ENCODE data around the gene HUWE1.
"Not testable (repeated sequence)": the region's sequence is repeated elsewhere in the genome, so short reads cannot be mapped to it uniquely, and the experiment has no call there.

Gene HUWE1

DNA sequence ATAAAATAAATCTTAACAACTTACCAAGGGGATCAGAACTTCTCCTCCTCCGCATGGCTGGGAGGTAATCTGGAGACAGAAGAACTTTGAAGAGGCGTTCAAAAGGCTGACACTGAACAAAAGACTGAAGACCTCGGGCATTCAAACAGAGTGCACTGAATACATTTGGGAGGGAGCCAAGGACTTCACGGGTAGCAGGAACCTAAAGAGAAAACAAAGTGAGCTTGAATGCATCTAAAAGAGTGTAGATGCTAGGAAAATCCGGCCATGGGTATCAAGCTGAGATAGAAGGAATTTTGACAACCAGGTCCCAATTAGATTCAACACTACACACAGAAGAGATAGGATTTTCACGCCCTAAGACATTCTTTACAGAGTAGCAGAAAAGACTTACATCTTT is 69.6 kb downstream of the HUWE1 start:
- ATAC-seq = no peak
- DNase-seq = no peak

- no peak for DNase-seq
- no peak for ATAC-seq
These were observed 80.1 kb downstream of the HUWE1 start for GRCh38 chrX:53606456-53606855.

GRCh38 chrX:53605004-53605403 is 81.5 kb downstream of the HUWE1 start:
- no peak for DNase-seq
- no peak for ATAC-seq

GRCh38 chrX:53599781-53600396 is 86.6 kb downstream of the HUWE1 start:
- no peak for ATAC-seq
- DNase-seq = no peak

DNA sequence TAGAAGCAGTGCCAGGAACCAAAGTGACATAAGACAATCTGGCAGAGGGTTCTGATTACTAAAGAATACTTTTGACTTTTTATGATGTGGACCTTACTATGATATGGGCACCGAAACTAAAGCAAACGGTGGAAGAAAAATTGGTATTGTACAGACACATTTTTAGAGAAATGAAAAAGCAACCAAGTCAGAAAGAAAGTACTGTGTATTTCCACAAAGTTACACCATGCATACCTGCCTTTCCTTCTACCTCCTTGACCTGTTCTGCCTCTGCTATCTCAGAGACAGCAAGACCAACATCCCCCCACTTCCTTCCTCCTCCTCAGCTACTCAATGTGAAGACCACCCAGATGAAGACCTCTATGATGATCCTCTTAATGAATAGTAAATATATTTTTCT is 88.3 kb downstream of the HUWE1 start:
- no peak for DNase-seq
- no peak for ATAC-seq

DNA sequence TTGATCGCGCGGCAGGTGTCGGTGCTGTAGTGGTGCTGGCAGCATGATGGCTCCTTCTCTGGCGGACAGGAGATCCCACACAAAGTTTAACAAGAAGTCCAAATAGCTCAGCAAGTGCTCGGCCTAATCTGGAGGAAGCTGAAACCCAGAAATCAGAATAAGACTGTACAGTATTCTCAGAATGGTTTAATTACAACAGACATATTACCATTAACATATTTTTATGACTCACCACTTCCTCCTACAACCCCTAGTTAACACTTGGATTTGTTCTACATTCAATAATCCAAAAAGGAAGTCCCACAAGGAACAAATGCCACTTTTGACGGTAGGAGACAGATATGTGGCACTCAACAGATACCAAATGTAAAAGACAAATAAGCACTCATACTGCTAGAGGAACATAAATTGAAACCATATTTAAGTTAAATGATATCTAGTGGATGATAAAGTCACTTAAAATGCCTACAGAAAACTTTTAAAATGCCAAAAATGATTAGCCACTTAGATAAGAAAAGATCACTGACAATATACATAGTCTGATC is 91.2 kb downstream of the HUWE1 start:
- ATAC-seq (no peak), DNase-seq (no peak)

- DNase-seq (no peak), ATAC-seq (no peak)
These were observed 92.2 kb downstream of the HUWE1 start for GRCh38 chrX:53594354-53594753.

DNA sequence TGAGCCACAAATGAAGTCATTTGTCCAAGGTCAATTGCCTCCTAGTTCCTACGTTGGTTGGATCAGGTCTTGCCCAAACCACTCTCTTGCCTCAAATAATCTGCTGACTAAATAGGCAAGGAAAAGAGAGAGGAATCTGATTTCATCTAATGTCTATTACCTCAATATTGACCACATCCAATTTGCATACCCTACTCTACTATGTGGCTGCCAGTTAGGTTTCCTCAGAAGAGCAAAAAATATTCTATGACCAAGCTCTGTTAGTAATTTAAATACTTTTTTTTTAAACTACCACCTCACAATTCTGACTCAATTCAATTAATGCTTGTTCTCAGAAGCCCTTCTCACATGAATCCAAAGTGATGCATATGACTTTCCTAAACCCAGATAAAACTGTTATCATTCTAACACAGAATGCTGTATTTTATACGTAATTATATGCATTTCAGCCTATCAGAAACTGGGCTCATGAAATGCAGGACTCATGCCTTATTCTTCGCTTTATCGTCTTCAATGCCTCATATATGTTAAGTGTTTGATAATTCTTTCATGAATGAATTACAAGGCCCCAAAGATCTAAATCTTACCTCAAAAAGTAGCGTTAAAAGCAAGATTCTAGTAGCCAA is 98.6 kb downstream of the HUWE1 start:
- ATAC-seq = no peak
- DNase-seq = no peak

DNA sequence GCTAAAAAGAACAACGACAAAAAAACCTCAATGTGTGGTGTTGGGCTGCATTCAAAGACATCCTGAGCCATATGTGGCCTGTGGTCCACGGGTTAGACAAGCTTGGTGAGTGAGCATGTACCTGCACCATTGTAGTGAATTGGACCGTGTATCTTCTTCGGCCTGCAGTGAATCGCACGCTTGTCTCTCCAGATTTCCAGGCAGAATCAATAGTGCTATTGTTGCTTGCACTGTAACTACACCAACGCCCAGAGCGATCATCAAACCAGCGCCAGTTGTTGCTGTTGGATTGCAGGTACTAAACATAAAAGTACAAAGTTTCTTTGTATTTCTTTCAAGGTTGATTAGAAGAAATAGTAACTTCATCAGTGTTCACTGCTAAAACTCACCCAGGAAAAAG is 101.6 kb downstream of the HUWE1 start:
- no peak for ATAC-seq

GRCh38 chrX:53583571-53583970 is 102.9 kb downstream of the HUWE1 start:
- ATAC-seq (no peak), DNase-seq (no peak)

More for the DNA sequence above, 101.6 kb downstream of the HUWE1 start:
- no peak for DNase-seq

GRCh38 chrX:53580742-53581504 is 105.6 kb downstream of the HUWE1 start:
- no peak for DNase-seq

DNA sequence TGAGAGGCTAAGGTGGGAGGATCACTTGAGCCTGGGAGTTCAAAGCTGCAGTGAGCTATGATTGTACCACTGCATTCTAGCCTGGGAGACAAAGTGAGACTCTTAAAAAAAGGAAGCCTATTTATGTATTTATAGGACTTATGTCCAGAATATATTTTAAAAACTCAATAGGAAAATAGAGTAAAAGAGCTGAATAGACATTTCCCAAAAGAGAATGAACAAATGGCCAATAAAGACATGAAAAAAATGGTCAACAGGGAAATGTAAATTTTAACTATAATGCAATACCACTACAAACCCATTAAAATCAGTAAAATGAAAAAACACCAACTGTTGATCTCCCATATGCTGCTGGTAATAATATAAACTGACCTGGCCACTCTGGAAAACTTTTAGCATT is 115.0 kb downstream of the HUWE1 start:
- DNase-seq = no peak
- no peak for ATAC-seq

More at GRCh38 chrX:53580742-53581504, 105.6 kb downstream of the HUWE1 start:
- ATAC-seq = no peak

GRCh38 chrX:53563324-53563723 is 123.2 kb downstream of the HUWE1 start:
- DNase-seq (no peak), ATAC-seq (no peak)

DNA sequence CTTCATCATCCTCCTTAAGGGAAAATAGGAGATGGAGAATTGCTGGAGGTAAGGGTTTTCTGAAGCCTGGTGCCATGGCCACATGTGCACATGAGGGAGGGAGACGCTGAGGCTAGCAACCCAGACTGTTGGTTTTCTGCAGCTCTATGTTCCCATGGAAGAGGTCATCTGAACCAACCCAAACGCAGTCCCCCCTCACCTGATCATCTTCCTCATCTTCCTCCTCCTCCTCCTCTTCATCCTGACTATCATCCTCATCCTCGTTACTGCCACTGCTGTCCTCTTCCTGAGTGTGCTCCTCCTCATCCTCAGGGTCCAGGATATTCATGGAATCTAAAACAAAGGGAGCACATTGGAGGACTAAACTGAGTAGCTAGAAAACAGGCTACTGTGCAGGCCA is 124.6 kb downstream of the HUWE1 start:
- ATAC-seq = no peak
- no peak for DNase-seq

- DNase-seq (no peak), ATAC-seq (no peak)
These were observed 127.9 kb downstream of the HUWE1 start for GRCh38 chrX:53558646-53559045.

DNA sequence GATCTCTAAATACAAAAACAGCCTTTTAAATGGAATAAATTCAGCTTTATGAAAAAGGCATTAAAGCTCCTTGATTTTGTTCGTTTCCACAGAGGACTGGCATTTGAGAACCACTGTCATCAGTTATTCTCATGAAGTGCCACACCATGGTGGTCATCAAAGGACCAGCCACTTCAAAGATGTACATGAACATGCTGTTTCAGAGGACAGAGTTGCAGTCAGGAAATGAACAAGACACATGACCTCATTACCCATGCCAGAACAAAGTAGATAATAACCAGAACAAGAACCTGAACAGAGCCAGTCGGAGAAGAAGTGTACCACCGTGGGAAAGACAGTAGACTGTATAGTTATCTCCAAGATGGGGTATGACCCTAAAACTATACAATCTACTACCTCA is 129.7 kb downstream of the HUWE1 start:
- DNase-seq (no peak), ATAC-seq (no peak)

- DNase-seq = no peak
- no peak for ATAC-seq
These were observed 135.6 kb downstream of the HUWE1 start for GRCh38 chrX:53550756-53551463.

GRCh38 chrX:53547668-53548067 is 138.9 kb downstream of the HUWE1 start:
- ATAC-seq (no peak), DNase-seq (peak; percentile 10)

- no peak for ATAC-seq
- no peak for DNase-seq
These were observed 141.6 kb downstream of the HUWE1 start for GRCh38 chrX:53544936-53545335.

GRCh38 chrX:53538781-53539180 is 147.7 kb downstream of the HUWE1 start:
- ATAC-seq (no peak), DNase-seq (no peak)

- ATAC-seq = peak; percentile 26
- DNase-seq = not testable (repeated sequence)
These were observed 155.1 kb downstream of the HUWE1 start for GRCh38 chrX:53531255-53531966.

GRCh38 chrX:53526999-53527398 is 159.5 kb downstream of the HUWE1 start:
- ATAC-seq = no peak

More at GRCh38 chrX:53526999-53527398, 159.5 kb downstream of the HUWE1 start:
- no peak for DNase-seq
